Astrocyte of the spinal cord (primary cell): Measurements from ENCODE around the gene CTNNBL1.

Source experiments
- DNase-seq: peaks from one replicate; pipeline ENCODE4 v3.0.0; 2011; ENCODE audit warnings: low read depth, low spot score
- H3K4me3 ChIP-seq: 2 replicates; pipeline ENCODE4 v1.5.1; 2011; ENCODE audit warnings: low read depth, mild to moderate bottlenecking, low read length, moderate library complexity
- in situ Hi-C: cut with HindIII; loops from 2 replicates; pipeline ENCODE4 v1.10.0; 2017; ENCODE audit warnings: low sequenced_read_pairs
- TF ChIP-seq, protein P1 (sequence below): IDR thresholded peaks from 2 replicates; pipeline ENCODE4 v1.5.1; 2012; ENCODE audit warnings: low read depth, mild to moderate bottlenecking, low read length, inconsistent platforms

Gene CTNNBL1

DNA sequence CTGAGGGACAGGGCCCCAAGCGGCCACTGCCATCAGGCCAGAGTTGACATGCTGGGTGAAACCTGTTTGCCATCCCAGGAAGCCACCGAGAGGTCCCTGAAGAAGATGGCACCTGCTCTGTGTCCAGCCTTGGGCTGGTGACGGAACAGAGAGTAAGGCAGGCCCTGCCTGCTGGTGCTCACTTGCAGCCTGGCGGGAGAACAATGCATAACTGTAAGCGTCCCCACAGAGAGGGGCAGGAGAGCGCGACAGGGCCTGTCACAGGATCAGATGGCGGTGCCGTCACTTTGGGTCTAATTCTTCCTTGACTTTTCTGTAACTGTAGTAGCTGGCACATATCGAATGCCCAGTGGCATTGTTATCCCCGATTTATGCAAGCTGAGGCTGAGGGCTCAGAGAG, 180.1 kb downstream of the CTNNBL1 start:
- TF ChIP-seq, protein P1, sequence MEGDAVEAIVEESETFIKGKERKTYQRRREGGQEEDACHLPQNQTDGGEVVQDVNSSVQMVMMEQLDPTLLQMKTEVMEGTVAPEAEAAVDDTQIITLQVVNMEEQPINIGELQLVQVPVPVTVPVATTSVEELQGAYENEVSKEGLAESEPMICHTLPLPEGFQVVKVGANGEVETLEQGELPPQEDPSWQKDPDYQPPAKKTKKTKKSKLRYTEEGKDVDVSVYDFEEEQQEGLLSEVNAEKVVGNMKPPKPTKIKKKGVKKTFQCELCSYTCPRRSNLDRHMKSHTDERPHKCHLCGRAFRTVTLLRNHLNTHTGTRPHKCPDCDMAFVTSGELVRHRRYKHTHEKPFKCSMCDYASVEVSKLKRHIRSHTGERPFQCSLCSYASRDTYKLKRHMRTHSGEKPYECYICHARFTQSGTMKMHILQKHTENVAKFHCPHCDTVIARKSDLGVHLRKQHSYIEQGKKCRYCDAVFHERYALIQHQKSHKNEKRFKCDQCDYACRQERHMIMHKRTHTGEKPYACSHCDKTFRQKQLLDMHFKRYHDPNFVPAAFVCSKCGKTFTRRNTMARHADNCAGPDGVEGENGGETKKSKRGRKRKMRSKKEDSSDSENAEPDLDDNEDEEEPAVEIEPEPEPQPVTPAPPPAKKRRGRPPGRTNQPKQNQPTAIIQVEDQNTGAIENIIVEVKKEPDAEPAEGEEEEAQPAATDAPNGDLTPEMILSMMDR: no peak
- in situ Hi-C loops: no loop called here
- H3K4me3 ChIP-seq: no peak overlapping the region
- DNase-seq: no peak

DNA sequence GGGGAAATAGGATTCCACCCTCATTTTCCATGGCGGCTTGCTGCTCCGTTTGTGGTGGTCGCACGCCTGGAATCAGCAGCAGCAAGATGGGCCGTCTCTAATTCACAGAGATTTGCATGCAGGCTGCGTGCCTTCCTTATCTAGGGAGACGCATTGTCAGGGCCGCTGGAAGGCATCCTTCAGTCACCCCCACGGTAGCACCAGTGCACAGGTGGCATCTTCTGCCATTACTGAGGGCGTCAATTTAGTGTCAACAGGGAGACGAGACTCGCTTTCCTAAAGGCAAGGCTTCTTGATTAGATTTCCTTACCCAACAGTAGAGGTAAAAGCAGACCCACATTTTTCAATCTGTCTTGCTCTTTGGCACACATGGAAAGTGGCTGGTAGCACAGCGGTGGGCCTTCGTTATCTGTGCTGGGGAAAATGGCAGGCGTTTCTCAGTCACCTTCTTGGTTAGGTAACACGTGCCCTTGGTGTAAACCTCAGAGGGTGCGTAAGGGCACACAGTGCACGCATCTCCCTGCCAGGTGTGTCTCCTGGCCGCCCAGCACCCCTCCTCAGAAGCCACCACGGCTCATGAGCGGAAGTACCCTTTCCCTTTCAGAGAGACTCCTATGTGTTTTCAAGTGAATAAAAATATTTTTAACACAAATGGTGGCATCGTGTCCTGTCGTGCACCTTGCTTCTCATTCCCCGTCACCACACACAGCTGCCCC, 181.8 kb downstream of the CTNNBL1 start:
- TF ChIP-seq, protein P1: no peak
- in situ Hi-C loops: no loop called here

DNA sequence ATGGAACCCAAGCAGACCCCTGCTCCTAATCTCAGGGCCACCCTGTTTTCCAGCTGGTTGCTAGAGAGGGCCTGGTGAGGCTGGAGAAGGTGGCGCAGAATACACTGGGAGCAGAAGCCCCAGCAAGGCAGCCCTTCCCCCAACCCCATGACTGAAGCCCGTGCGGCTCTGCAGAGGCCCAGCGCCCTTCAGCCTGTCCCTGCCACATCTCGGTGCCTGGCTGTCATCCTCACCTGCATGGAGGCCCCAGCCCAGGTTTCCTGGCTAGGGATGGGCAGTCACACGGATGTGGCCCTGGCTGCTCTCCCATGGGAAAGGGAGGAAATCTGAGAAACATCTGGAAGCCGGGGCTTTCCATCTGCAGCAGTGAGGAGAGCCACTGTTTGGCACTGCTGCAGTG, 183.0 kb downstream of the CTNNBL1 start:
- TF ChIP-seq, protein P1: no peak
- H3K4me3 ChIP-seq: no peak overlapping the region
- in situ Hi-C loops: no loop called here
- DNase-seq: no peak

More for the DNA sequence above, 181.8 kb downstream of the CTNNBL1 start:
- H3K4me3 ChIP-seq: no peak overlapping the region
- no peak for DNase-seq

DNA sequence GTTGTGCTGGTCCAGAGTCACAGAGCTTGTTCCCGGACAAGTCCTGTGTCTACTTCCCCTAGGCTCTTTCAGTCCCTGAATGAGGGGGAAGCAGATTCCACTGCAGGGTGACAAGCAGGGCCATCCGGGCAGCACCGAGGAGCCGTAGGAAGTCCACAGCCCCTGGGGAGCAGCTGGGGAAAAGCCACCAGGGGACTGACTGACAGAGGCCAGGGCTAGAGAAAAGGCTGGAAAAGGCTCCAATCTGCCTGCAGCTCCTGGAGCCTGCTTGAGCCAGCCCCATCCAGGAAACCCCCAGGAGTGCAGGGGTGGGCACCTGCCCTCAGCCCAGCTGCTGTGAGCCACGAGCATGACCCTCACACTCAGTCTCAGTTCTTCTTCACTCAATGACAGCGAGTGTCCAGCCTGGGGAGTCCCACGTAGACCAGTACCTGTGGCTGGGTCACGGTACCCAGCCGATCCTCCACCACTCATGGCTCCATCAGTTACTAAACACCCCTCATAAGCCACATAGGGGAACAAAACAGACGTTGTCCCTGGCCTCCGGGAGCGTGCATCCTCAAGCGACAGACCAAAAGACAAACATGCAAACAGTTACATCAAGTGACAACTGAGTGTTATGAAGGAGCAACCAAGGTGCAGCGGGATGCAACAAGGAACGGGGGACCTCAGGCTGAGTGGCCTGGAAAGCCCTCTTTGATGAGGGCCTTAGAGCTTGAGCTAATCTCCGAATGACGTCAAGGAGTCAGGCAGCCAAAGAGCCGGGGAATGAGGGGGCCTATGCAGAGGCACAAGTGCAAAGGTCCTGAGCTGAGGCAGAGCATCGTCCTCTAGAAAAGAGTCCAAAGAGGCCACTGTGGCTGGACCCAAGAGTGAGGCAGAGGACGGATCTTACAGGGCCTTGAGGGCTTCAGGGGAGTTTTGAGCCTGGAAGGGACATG, 184.3 kb downstream of the CTNNBL1 start:
- TF ChIP-seq, protein P1: no peak
- no peak for DNase-seq
- H3K4me3 ChIP-seq: no peak overlapping the region
- in situ Hi-C loops: no loop called here

DNA sequence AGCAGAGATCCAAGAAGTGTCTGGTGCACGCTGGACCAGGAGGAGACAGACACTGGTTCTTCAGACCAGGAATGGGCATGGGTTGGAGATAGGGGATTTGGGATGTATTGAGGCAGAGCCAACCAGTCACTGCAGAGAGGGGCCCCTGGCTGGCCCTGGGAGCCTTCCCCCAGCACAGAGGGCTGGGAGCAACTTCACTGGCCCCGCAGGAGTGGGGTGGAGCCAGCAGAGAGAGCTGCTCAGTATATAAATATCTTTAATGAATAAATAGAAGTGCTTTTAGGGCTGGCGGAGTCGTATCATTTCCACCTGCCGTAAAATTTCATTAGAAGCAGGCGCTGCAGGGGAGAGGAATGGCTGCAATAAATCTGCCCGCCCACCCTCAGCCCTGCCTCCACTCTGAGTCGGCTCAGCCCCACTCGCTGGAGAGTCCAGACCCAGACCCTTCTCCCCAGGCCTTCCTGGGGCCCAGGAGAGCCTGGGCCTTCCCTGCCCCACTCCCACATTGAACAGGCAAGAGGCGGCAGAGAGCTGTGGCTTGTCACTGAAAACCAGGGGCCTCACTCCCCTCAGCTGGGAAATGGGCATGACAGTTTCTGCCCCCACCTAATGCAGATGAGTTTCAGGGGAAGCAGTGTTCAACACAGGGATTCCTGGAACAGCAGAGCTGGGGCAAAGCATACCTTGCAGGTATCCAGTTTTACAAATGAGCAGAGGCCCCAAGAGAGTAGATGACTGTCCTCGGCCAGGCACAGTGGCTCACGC, 185.2 kb downstream of the CTNNBL1 start:
- in situ Hi-C loops: no loop called here
- TF ChIP-seq, protein P1: no peak
- DNase-seq: no peak
- H3K4me3 ChIP-seq: no peak overlapping the region

DNA sequence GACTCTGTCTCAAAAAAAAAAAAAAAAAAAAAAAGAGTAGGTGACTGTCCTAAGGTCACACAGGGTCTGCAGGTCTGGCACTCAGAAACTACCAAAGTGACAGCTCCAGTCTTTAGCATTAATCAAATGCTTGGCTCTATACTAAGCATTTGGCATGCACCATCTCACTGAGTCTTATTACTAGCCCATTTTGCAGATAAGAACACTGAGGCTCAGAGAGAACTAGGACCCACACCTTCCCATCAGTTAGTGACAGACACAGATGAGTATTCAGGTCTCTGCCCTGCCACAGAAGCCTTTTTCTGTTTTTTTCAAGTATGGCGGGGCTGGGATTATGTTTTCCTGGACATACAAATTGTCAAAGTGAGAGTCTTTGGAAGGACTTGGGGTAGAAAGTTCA, 186.0 kb downstream of the CTNNBL1 start:
- in situ Hi-C loops: no loop called here
- DNase-seq: no peak
- TF ChIP-seq, protein P1: no peak
- H3K4me3 ChIP-seq: no peak overlapping the region
